Measurements from ENCODE around the gene ATG16L2. TPM values are rescaled to one million over a fixed set of nuclear protein-coding genes. Genes with fewer than 3 reads are reported as not detected.
A peak's percentile ranks its signal among the peaks of the same experiment; 100 is the strongest.
"Not testable (repeated sequence)": the region's sequence is repeated elsewhere in the genome, so short reads cannot be mapped to it uniquely, and the experiment has no call there.

ATG16L2 gene
- polyA plus RNA-seq, 1 donor: 43.0 TPM

GRCh38 chr11:72798361-72798760 lies 15.8 kb upstream of the ATG16L2 start:
- DNase-seq: no peak

- no peak for DNase-seq
These were observed 14.8 kb upstream of the ATG16L2 start for GRCh38 chr11:72799441-72799840.

GRCh38 chr11:72802822-72803221 lies 11.4 kb upstream of the ATG16L2 start:
- DNase-seq: no peak

GRCh38 chr11:72805216-72805615 lies 9.0 kb upstream of the ATG16L2 start:
- no peak for DNase-seq

GRCh38 chr11:72806378-72806777 lies 7.8 kb upstream of the ATG16L2 start:
- DNase-seq: not testable (repeated sequence)

- DNase-seq: no peak
These were observed 7.1 kb upstream of the ATG16L2 start for GRCh38 chr11:72807021-72807693.

GRCh38 chr11:72807792-72808191 lies 6.4 kb upstream of the ATG16L2 start:
- no peak for DNase-seq

GRCh38 chr11:72808331-72808798 lies 5.8 kb upstream of the ATG16L2 start:
- no peak for DNase-seq

- not testable (repeated sequence) for DNase-seq
These were observed 2.5 kb upstream of the ATG16L2 start for GRCh38 chr11:72811686-72812085.

- no peak for DNase-seq
These were observed 1.6 kb upstream of the ATG16L2 start for GRCh38 chr11:72812604-72812966.

- DNase-seq: no peak
These were observed 1.1 kb upstream of the ATG16L2 start for GRCh38 chr11:72812967-72813739.

- peak; percentile 79 for DNase-seq
These were observed 398 bp upstream of the ATG16L2 start for GRCh38 chr11:72813740-72814285.

GRCh38 chr11:72815110-72815618 lies 953 bp downstream of the ATG16L2 start:
- no peak for DNase-seq

GRCh38 chr11:72816404-72816990 lies 2.3 kb downstream of the ATG16L2 start:
- DNase-seq: no peak

- no peak for DNase-seq
These were observed 3.8 kb downstream of the ATG16L2 start for GRCh38 chr11:72817966-72818365.

GRCh38 chr11:72818971-72819370 lies 4.8 kb downstream of the ATG16L2 start:
- DNase-seq: no peak

- no peak for DNase-seq
These were observed 6.4 kb downstream of the ATG16L2 start for GRCh38 chr11:72820439-72821139.

- DNase-seq: no peak
These were observed 7.2 kb downstream of the ATG16L2 start for GRCh38 chr11:72821221-72821919.

GRCh38 chr11:72821920-72822799 lies 7.9 kb downstream of the ATG16L2 start:
- DNase-seq: peak; percentile 88

GRCh38 chr11:72823105-72823804 lies 9.0 kb downstream of the ATG16L2 start:
- no peak for DNase-seq
